GM12874 (cell line): Measurements from ENCODE around the gene SLC12A8.

Source experiments
- TF ChIP-seq, protein P1 (sequence below): IDR thresholded peaks from 2 replicates; pipeline ENCODE4 v1.5.1; 2011; ENCODE audit warnings: low read depth, mild to moderate bottlenecking, control low read depth, low read length, moderate library complexity; ENCODE audit not compliant: insufficient read depth

SLC12A8 gene

DNA sequence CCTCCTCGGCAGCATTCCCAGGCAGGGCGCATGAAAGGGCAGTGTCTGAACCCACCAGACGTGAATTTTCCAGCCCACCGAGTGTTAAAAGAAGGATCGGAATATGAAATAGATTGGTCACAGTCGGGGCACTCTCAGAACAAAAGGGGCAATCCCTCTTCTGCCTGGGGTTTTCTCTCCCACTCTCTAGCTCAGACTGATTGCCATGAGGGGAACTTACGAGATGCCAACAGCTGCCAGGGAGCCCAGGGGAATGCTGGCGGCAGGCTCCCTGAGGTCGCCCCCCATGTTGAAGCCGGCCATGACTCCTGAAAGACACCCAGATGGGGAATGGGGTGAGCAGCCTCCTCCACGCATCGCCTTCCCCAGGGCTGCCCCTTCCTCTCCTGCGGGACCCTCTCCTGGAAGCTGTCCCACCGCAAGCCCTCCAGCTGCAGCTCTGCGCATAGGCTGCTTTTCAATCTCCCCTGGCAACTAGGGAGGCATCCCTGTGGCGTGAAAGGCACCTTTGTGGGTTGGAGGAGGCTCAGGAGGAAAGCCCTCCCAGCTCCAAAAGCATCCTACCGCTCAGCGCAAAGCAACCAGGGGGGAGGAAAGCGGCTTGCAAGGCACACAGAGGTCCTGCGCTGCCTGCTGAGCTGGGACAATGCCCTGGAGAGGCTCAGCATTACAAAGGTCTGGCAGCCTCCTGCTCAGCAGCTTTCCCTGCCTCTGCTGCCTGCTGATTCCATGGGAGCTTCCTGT is 92.0 kb downstream of the SLC12A8 start:
- TF ChIP-seq, protein P1, sequence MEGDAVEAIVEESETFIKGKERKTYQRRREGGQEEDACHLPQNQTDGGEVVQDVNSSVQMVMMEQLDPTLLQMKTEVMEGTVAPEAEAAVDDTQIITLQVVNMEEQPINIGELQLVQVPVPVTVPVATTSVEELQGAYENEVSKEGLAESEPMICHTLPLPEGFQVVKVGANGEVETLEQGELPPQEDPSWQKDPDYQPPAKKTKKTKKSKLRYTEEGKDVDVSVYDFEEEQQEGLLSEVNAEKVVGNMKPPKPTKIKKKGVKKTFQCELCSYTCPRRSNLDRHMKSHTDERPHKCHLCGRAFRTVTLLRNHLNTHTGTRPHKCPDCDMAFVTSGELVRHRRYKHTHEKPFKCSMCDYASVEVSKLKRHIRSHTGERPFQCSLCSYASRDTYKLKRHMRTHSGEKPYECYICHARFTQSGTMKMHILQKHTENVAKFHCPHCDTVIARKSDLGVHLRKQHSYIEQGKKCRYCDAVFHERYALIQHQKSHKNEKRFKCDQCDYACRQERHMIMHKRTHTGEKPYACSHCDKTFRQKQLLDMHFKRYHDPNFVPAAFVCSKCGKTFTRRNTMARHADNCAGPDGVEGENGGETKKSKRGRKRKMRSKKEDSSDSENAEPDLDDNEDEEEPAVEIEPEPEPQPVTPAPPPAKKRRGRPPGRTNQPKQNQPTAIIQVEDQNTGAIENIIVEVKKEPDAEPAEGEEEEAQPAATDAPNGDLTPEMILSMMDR: no peak

DNA sequence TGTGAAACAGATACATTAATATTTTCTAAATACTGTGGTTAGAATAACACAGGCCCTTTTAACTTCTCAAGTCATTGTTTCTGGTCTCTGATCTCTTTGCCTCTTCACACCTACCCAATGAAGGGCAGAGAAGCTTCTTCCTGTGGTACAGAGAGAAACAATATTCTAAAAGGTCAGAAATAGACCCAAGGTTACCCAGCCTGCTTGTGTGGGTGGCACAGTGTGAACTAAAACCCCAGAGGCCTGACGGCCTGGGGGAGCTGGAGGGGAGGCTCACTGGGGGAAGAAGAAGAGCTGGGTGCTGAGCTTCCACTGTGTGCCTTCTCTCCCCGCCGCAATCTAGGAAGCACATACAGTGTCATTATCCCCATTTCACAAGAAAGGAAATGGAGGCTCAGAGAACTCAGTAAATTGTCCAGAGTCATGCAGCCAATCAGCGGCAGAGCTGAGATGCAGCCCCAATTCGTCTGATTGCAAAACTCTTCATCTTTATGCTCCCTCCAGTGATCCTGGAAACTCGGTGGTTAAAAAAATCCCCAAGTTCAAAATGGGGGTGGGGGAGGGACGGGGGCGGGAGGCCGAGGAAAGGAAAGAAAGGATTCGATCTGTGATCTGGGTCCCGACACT is 92.7 kb downstream of the SLC12A8 start:
- TF ChIP-seq, protein P1: no peak

DNA sequence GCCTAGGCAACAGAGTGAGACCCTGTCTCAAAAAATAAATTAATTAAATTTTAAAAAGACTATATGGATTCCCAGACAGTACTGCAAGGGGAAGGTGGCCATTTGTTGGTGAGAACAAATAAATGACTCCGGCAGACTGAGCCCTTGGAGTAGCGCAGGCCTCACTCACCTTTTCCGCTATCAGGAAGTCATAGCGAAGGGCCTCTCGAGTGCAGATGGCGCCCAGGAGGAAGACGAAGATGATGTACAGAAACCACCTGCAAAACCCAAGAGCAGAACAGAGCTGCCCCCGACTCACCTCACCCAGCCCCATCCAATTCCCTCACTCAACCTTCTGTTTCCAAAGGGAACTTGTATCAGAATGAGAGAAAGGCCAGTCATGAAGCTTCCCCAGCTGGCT is 93.9 kb downstream of the SLC12A8 start:
- TF ChIP-seq, protein P1: no peak

DNA sequence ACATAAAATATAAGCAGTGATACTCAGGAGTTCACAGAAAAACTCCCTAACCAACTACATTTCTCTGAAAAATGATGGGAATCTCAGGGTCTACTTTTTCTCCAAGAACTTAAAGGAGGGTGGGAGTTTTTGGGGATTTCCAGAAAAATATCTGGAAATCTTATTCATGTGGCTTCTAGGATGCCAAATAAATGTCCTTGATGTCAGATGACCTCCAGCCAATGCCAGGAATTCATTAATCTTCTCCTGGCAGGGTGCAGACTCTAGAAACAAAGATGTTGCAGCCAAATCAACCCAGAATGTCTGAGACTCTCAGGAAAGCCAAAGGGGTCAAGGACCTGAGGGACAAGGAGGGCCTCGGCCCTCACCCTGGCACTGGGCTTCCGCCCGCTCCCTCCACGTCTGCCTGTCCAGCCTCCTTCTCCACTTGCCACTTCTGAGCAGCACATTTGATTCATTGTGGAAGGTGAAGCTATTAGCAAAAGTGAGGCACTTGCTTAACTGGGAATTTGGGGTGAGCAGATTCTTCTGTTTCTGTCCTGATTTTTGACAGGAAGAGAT is 94.8 kb downstream of the SLC12A8 start:
- TF ChIP-seq, protein P1: no peak

DNA sequence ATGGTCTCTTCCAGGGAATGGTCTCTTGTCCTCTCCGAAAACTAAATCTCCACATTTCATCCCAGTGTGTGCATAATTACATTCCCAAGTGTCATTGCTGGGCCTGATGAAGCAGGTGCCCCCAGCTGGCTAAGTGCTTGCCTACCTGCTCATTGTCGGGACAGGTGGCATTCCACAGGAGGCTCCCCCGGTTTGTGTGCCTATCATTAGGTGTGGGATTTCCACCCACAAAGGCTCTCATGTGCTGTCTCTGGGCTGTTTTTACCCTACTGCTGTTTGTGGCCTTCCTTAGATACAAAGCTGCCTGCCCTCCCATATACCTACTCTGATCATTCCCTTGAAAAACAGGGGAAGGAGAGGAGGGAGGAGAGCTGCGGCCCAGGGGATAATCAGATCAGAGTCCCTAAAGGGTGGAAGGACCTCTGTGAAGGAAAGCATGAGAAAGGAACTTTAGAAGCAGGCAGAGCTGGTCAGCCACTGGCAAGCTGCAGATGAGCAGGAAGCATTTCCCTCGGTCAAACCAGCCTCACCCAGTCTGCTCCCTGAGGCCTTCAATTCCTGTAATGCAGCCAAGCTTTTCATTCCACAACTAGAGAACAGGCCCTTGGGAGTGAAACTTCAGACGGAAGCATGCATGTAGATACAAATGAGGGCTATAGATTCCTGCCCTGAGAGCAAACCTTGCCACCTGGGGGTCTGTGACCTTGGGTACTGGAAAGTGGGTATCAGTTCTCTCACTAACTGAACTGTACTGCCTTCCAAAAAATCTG is 96.1 kb downstream of the SLC12A8 start:
- TF ChIP-seq, protein P1: no peak

DNA sequence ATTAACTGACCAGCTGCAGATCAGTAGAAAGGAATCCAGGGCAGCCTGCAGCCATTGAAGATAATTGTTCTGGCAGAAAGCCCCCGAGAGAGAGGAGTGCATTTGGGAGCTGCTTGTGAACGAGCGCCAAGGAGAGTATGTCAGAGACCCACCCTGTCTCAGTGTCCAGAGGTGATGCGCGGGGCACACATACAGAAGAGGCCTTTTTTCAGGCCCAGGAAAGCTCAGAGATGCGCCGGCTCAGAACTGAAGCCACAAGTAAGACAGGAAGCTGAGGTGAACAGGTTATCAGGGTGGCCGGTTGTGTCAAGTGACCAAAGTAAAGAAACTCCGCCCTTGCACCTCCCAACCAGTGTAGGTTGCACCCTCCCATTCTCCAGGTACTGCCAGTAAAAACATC is 96.9 kb downstream of the SLC12A8 start:
- TF ChIP-seq, protein P1: no peak

DNA sequence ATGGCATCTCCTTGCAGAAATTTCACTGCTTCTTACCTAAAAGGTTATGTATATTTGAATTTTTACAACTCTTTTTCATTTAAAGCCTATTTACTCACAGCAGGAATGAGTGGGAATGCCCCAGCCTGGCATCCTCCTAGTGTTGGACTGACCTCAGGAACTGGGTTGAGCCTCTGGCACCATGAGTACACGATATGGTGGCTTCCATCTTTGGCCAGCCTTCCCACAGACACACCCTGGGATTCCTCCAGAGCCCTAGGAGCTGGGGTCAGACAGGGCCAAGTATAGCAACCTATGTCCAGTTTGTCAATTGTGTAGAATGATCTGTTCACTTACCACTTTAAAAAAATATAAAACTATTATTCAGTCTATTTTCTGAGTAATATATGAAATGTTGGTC is 99.6 kb downstream of the SLC12A8 start:
- TF ChIP-seq, protein P1: no peak
